BE2C (cell line): ENCODE measurements around the gene CPNE4.

Experiments used
- DNase-seq: peaks from one replicate; pipeline ENCODE4 v3.0.0-alpha.2; 2020
- H3K27me3 ChIP-seq: fragments of 250-450 bp; sonication (Bioruptor Pico); 2 replicates; pipeline ENCODE4 v1.5.1; 2020; ENCODE audit warnings: mild to moderate bottlenecking
- H3K36me3 ChIP-seq: fragments of 250-450 bp; sonication (Bioruptor Pico); 2 replicates; pipeline ENCODE4 v1.5.1; 2020; ENCODE audit warnings: mild to moderate bottlenecking
- H3K4me1 ChIP-seq: fragments of 250-450 bp; sonication (Bioruptor Pico); 2 replicates; pipeline ENCODE4 v1.5.1; 2020
- H3K4me3 ChIP-seq: 2 replicates; pipeline ENCODE4 v1.5.1; 2011; ENCODE audit warnings: low read depth, low read length
- H3K9me3 ChIP-seq: fragments of 250-450 bp; sonication (Bioruptor Pico); 2 replicates; pipeline ENCODE4 v1.5.1; 2020
- CTCF ChIP-seq: IDR thresholded peaks from 2 replicates; pipeline ENCODE4 v1.5.1; 2012; ENCODE audit warnings: mild to moderate bottlenecking, low read depth, low read length

The CPNE4 gene

GRCh38 chr3:131917006-131917405, 117.8 kb downstream of the CPNE4 start:
- no peaks in the 10 kb centered on the region for H3K9me3 ChIP-seq
- TF ChIP-seq CTCF, result no peak
- no peak overlapping the region for H3K4me3 ChIP-seq
- no peak for DNase-seq
- no peaks in the 10 kb centered on the region for H3K4me1 ChIP-seq
- no peaks in the 10 kb centered on the region for H3K27me3 ChIP-seq
- H3K36me3 ChIP-seq, result no peaks in the 10 kb centered on the region

- no peaks in the 10 kb centered on the region for H3K36me3 ChIP-seq
These were observed 120.6 kb downstream of the CPNE4 start for GRCh38 chr3:131914090-131914691.

GRCh38 chr3:131912255-131912654, 122.6 kb downstream of the CPNE4 start:
- TF ChIP-seq CTCF, result no peak

More at GRCh38 chr3:131914090-131914691, 120.6 kb downstream of the CPNE4 start:
- Histone ChIP-seq H3K4me1 (no peaks in the 10 kb centered on the region), H3K9me3 (no peaks in the 10 kb centered on the region), H3K4me3 (no peak overlapping the region), H3K27me3 (no peaks in the 10 kb centered on the region)
- TF ChIP-seq CTCF, result no peak
- no peak for DNase-seq

GRCh38 chr3:131907796-131908195, 127.0 kb downstream of the CPNE4 start:
- no peak for TF ChIP-seq CTCF
- DNase-seq, result peak; percentile 15
- no peaks in the 10 kb centered on the region for H3K9me3 ChIP-seq

More at GRCh38 chr3:131912255-131912654, 122.6 kb downstream of the CPNE4 start:
- Histone ChIP-seq H3K9me3 (no peaks in the 10 kb centered on the region), H3K36me3 (no peaks in the 10 kb centered on the region), H3K4me3 (no peak overlapping the region), H3K27me3 (no peaks in the 10 kb centered on the region), H3K4me1 (peaks cover 7% of the 10 kb centered on the region; the same call in 1 of the 2 replicates)
- DNase-seq, result no peak

GRCh38 chr3:131903988-131904415, 130.8 kb downstream of the CPNE4 start:
- DNase-seq, result no peak
- Histone ChIP-seq H3K4me1 (peaks cover 7% of the 10 kb centered on the region; the same call in 1 of the 2 replicates), H3K4me3 (no peak overlapping the region), H3K9me3 (no peaks in the 10 kb centered on the region), H3K36me3 (no peaks in the 10 kb centered on the region), H3K27me3 (no peaks in the 10 kb centered on the region)
- TF ChIP-seq CTCF, result no peak

More at GRCh38 chr3:131907796-131908195, 127.0 kb downstream of the CPNE4 start:
- no peaks in the 10 kb centered on the region for H3K36me3 ChIP-seq
- no peaks in the 10 kb centered on the region for H3K27me3 ChIP-seq
- H3K4me1 ChIP-seq, result peaks cover 7% of the 10 kb centered on the region; the same call in 1 of the 2 replicates
- no peak overlapping the region for H3K4me3 ChIP-seq

GRCh38 chr3:131901686-131902085, 133.1 kb downstream of the CPNE4 start:
- TF ChIP-seq CTCF, result no peak
- no peak for DNase-seq
- Histone ChIP-seq H3K4me1 (no peaks in the 10 kb centered on the region), H3K4me3 (no peak overlapping the region), H3K36me3 (no peaks in the 10 kb centered on the region), H3K9me3 (no peaks in the 10 kb centered on the region), H3K27me3 (no peaks in the 10 kb centered on the region)
